Erythroblast (primary cell): Measurements from ENCODE around the gene ASB15.

ENCODE experiments used
- GATA1 ChIP-seq: IDR thresholded peaks from 2 replicates; pipeline ENCODE4 v1.6.1; 2011; ENCODE audit warnings: low read depth, mild to moderate bottlenecking, control low read depth, low read length, moderate library complexity
- POLR2A ChIP-seq: IDR thresholded peaks from 2 replicates; pipeline ENCODE4 v1.6.1; 2011; ENCODE audit warnings: mild to moderate bottlenecking, low read length

GRCh38 chr7:123674399-123675180 lies 73.0 kb downstream of the ASB15 start:
- TF ChIP-seq POLR2A (no peak), GATA1 (no peak)
